Kidney (tissue), 14 donors: ENCODE data around the gene UBE2G2. TPM values are rescaled to one million over a fixed set of nuclear protein-coding genes. Genes with fewer than 3 reads are reported as not detected.

Experiments
- DNase-seq, 5 donors: peaks; one replicate each; pipeline ENCODE4 v3.0.0-alpha.2; 2013 to 2020
- FAIRE-seq: peaks from 2 replicates; lab custom pipeline; 2012; peaks lifted over from hg19 to GRCh38; lab: Jason Lieb, UNC
- H3K27ac ChIP-seq, 2 donors: one replicate each; pipeline ENCODE4 v1.7.0; 2013; ENCODE audit warnings: low read depth in 2 of 2, low read length in 2 of 2, inconsistent platforms in 1 of 2
- H3K27me3 ChIP-seq: one replicate; pipeline ENCODE4 v1.7.1; 2013; ENCODE audit warnings: low read length, inconsistent platforms; ENCODE audit not compliant: control insufficient read depth, insufficient read depth
- H3K36me3 ChIP-seq, 3 donors: one replicate each; pipeline versions ENCODE4 v1.7.0 to v1.7.1; 2013; ENCODE audit warnings: low read length in 3 of 3, control low read depth in 1 of 3, inconsistent platforms in 1 of 3; ENCODE audit not compliant: insufficient read depth in 3 of 3, control insufficient read depth in 2 of 3
- H3K4me1 ChIP-seq, 3 donors: one replicate each; pipeline versions ENCODE4 v1.7.0 to v1.7.1; 2013; ENCODE audit warnings: low read length in 3 of 3, inconsistent platforms in 1 of 3, low read depth in 1 of 3; ENCODE audit not compliant: control insufficient read depth in 2 of 3, insufficient read depth in 2 of 3
- H3K4me3 ChIP-seq, 3 donors: one replicate each; pipeline versions ENCODE4 v1.7.0 to v1.8.1; 2013; ENCODE audit warnings: low read length in 3 of 3, control low read depth in 1 of 3, inconsistent platforms in 1 of 3
- H3K9ac ChIP-seq, 3 donors: one replicate each; pipeline versions ENCODE4 v1.7.0 to v1.7.1; 2013; ENCODE audit warnings: low read length in 3 of 3, control low read depth in 1 of 3, inconsistent platforms in 1 of 3
- H3K9me3 ChIP-seq, 3 donors: one replicate each; pipeline versions ENCODE4 v1.7.0 to v1.7.1; 2013; ENCODE audit warnings: low read length in 3 of 3, control low read depth in 1 of 3, inconsistent platforms in 1 of 3; ENCODE audit not compliant: control insufficient read depth in 2 of 3, insufficient read depth in 1 of 3
- intact Hi-C: fragments of 100-400 bp; cut with DNase I; formaldehyde crosslinking; loops from one replicate; pipeline ENCODE4 v1.11.1; 2022
- polyA plus RNA-seq: library from polyadenylated mRNA; stranded (reverse); fragments of 350-450 nt; fragmentation: Illumina TruSeq; extraction: RNeasy Lipid Tissue Mini Kit (QIAGEN cat#74804); gene quantifications from one replicate; pipeline ENCODE4 v1.2.3, GENCODE V29; 2014; ENCODE audit warnings: low read depth, low replicate concordance; ENCODE audit not compliant: insufficient read depth
- total RNA-seq: library from RNA; stranded (reverse); fragmentation: NEBNext Ultra II Directional; extraction: Animal tissue kit (Norgen Biotek cat#: 25700); gene quantifications from one replicate; pipeline ENCODE4 v1.2.1, GENCODE V29; 2021
- TF ChIP-seq, protein P1 (sequence below): IDR thresholded peaks from 3 replicates; pipeline ENCODE4 v1.5.1; 2012; ENCODE audit warnings: mild to moderate bottlenecking, moderate library complexity, borderline replicate concordance; ENCODE audit not compliant: insufficient read depth; ENCODE audit errors: extremely low read depth
- donor health status: control.
- donor health status: control.
- donor health status: control.
- donor health status: control.
- donor health status: control.
- donor health status: DM: yes; HTN: yes; CAD: no.
- donor health status: Normal renal cell carcinoma (clear cell type).

The UBE2G2 gene
- total and polyA plus RNA-seq, 2 donors from 2014 or later: 39.4 to 86.0 TPM

- H3K9ac ChIP-seq: peak overlapping the region in 1 of 3 donors; percentile 10
- H3K4me1 ChIP-seq: peaks cover 0 to 22% (median 14%) of the 10 kb centered on the region in 3 donors
- FAIRE-seq: no peak
- TF ChIP-seq, protein P1, sequence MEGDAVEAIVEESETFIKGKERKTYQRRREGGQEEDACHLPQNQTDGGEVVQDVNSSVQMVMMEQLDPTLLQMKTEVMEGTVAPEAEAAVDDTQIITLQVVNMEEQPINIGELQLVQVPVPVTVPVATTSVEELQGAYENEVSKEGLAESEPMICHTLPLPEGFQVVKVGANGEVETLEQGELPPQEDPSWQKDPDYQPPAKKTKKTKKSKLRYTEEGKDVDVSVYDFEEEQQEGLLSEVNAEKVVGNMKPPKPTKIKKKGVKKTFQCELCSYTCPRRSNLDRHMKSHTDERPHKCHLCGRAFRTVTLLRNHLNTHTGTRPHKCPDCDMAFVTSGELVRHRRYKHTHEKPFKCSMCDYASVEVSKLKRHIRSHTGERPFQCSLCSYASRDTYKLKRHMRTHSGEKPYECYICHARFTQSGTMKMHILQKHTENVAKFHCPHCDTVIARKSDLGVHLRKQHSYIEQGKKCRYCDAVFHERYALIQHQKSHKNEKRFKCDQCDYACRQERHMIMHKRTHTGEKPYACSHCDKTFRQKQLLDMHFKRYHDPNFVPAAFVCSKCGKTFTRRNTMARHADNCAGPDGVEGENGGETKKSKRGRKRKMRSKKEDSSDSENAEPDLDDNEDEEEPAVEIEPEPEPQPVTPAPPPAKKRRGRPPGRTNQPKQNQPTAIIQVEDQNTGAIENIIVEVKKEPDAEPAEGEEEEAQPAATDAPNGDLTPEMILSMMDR: peak; percentile 28
- peak in 1 of 5 donors; percentile 54 for DNase-seq
- H3K4me3 ChIP-seq: peak overlapping the region in 2 of 3 donors; percentile 89 to 93
- intact Hi-C loops: no loop called here
- H3K36me3 ChIP-seq: peaks cover 0 to 12% (median under 1%) of the 10 kb centered on the region in 3 donors
- H3K27me3 ChIP-seq: no peaks in the 10 kb centered on the region
- H3K9me3 ChIP-seq: no peaks in the 10 kb centered on the region
- no peak overlapping the region for H3K27ac ChIP-seq
Observed at GRCh38 chr21:44800103-44800502, 1.5 kb downstream of the UBE2G2 start.

DNA sequence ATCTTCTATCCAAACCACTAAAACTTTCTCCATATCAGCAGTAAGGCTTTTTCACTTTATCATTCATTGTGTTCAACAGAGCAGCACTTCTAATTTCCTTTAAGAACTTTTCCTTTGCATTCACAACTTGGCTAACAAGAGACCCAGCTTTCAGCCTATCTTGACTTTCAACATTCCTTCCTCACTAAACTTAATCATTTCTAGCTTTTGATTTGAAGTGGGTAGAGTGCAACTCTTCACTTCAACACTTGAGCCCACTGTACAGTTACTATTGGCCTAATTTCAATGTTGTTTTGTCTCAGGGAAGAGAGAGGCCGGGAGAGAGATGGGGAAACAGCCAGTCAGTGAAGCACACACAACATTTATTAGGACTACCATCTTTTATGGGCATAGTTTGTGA lies 2.0 kb downstream of the UBE2G2 start:
- Histone ChIP-seq H3K27me3 (no peaks in the 10 kb centered on the region), H3K9me3 (no peaks in the 10 kb centered on the region), H3K4me3 (no peak overlapping the region), H3K4me1 (peaks cover 0 to 22% (median 14%) of the 10 kb centered on the region in 3 donors), H3K9ac (peak overlapping the region in 1 of 3 donors; percentile 10), H3K36me3 (peaks cover 0 to 9% (median 0%) of the 10 kb centered on the region in 3 donors), H3K27ac (no peak overlapping the region)
- peak in 1 of 5 donors; percentile 31 for DNase-seq
- FAIRE-seq: no peak
- intact Hi-C loops: no loop called here
- TF ChIP-seq, protein P1: no peak

GRCh38 chr21:44797775-44798174 lies 3.8 kb downstream of the UBE2G2 start:
- FAIRE-seq (no peak), DNase-seq (no peak)
- intact Hi-C loops: no loop called here
- H3K36me3 ChIP-seq: peaks cover 0 to 7% (median 0%) of the 10 kb centered on the region in 3 donors
- H3K9me3 ChIP-seq: no peaks in the 10 kb centered on the region
- H3K9ac ChIP-seq: no peak overlapping the region
- no peaks in the 10 kb centered on the region for H3K27me3 ChIP-seq
- TF ChIP-seq, protein P1: no peak
- H3K4me1 ChIP-seq: peaks cover 0 to 21% (median 19%) of the 10 kb centered on the region in 3 donors
- H3K27ac ChIP-seq: no peak overlapping the region
- no peak overlapping the region for H3K4me3 ChIP-seq

DNA sequence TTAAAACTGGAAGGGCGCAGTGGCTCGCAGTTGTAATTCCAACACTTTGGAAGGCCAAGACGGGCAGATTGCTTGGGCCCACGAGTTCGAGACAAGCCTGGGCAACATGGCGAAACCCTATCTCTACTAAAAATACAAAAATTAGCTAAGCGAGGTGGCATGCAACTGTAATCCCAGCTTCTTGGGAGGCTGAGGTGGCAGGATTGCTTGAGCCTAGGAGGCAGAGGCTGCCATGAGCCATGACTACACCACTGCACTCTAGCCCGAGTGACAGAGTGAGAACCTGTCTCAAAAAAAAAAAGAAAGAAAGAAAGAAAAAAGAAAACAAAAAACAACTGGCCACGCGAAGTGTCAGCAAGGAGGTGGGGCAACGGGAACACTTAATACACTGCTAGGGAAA lies 6.3 kb downstream of the UBE2G2 start:
- H3K27me3 ChIP-seq: no peaks in the 10 kb centered on the region
- no peak for DNase-seq
- intact Hi-C loops: no loop called here
- peaks cover 0 to 7% (median 0%) of the 10 kb centered on the region in 3 donors for H3K36me3 ChIP-seq
- H3K27ac ChIP-seq: no peak overlapping the region
- H3K9me3 ChIP-seq: no peaks in the 10 kb centered on the region
- no peak overlapping the region for H3K4me3 ChIP-seq
- no peak for FAIRE-seq
- H3K9ac ChIP-seq: no peak overlapping the region
- TF ChIP-seq, protein P1: no peak
- peaks cover 0 to 15% (median 14%) of the 10 kb centered on the region in 3 donors for H3K4me1 ChIP-seq
